Activated CD8-positive, alpha-beta memory T cell treated with anti-CD3 and anti-CD28 coated beads for 36 hours (primary cell): ENCODE data around the gene SIGLEC12. TPM values are rescaled to one million over a fixed set of nuclear protein-coding genes. Genes with fewer than 3 reads are reported as not detected.
"Not testable (repeated sequence)": the region's sequence is repeated elsewhere in the genome, so short reads cannot be mapped to it uniquely, and the experiment has no call there.

ENCODE experiments used
- CTCF ChIA-PET: fragments of 350-600 bp; sonication (Branson Sonifier 250); formaldehyde crosslinking; loops from one replicate; lab custom pipeline; 2021; ENCODE audit warnings: antibody characterized with exemption; lab: Charles Lee
- POLR2A ChIA-PET: fragments of 350-600 bp; sonication (Branson Sonifier 250); formaldehyde crosslinking; loops from one replicate; lab custom pipeline; 2021; ENCODE audit warnings: antibody characterized with exemption; lab: Charles Lee
- total RNA-seq, 2 experiments: library from RNA; stranded (reverse); gene quantifications; one replicate each; pipeline ENCODE4 v1.2.3, GENCODE V29; 2021

The SIGLEC12 gene
- total RNA-seq, 2 experiments from 2014 or later = 1.5 to 1.6 TPM

GRCh38 chr19:51529301-51529700 lies 27.7 kb upstream of the SIGLEC12 start:
- POLR2A ChIA-PET = no interaction called here
- CTCF ChIA-PET = interaction anchor here (0.6 kb wide), 1 partner anchor 182 kb away, joined by 3 read pairs; no protein-coding TSS in a partner anchor

- ChIA-PET POLR2A (no interaction called here), CTCF (interaction anchor here (0.7 to 0.8 kb wide), 2 partner anchors 10 to 11 kb away, joined by 3 read pairs; no protein-coding TSS in a partner anchor)
These were observed 24.1 kb upstream of the SIGLEC12 start for GRCh38 chr19:51525651-51526050.

- CTCF ChIA-PET = interaction anchor here (0.7 kb wide), 1 partner anchor 9 kb away, joined by 3 read pairs; no protein-coding TSS in a partner anchor
- POLR2A ChIA-PET = no interaction called here
These were observed 23.2 kb upstream of the SIGLEC12 start for GRCh38 chr19:51524666-51525264.

GRCh38 chr19:51521781-51522180 lies 20.2 kb upstream of the SIGLEC12 start:
- ChIA-PET POLR2A (no interaction called here), CTCF (interaction anchor here (1.0 kb wide), 1 partner anchor 83 kb away, joined by 3 read pairs; no protein-coding TSS in a partner anchor)

- POLR2A ChIA-PET = no interaction called here
- CTCF ChIA-PET = interaction anchor here (1.0 kb wide), 1 partner anchor 83 kb away, joined by 3 read pairs; no protein-coding TSS in a partner anchor
These were observed 19.8 kb upstream of the SIGLEC12 start for GRCh38 chr19:51521357-51521756.

- ChIA-PET CTCF (no interaction called here), POLR2A (no interaction called here)
These were observed 19.1 kb upstream of the SIGLEC12 start for GRCh38 chr19:51520728-51521127.

- POLR2A ChIA-PET = no interaction called here
- CTCF ChIA-PET = interaction anchor here (0.6 to 5.5 kb wide), 17 partner anchors 10 to 301 kb away, joined by 3 to 32 read pairs (median 4); no protein-coding TSS in a partner anchor
These were observed 13.4 kb upstream of the SIGLEC12 start for GRCh38 chr19:51514866-51515481.

- CTCF ChIA-PET = interaction anchor here (0.7 to 5.5 kb wide), 11 partner anchors 8 to 135 kb away, joined by 3 to 32 read pairs (median 4); no protein-coding TSS in a partner anchor
- POLR2A ChIA-PET = no interaction called here
These were observed 12.4 kb upstream of the SIGLEC12 start for GRCh38 chr19:51513968-51514367.

GRCh38 chr19:51511353-51511752 lies 9.8 kb upstream of the SIGLEC12 start:
- ChIA-PET CTCF (no interaction called here), POLR2A (no interaction called here)

GRCh38 chr19:51509823-51510660 lies 8.4 kb upstream of the SIGLEC12 start:
- ChIA-PET POLR2A (interaction anchor here (0.5 kb wide), 2 partner anchors 77 to 140 kb away, joined by 3 read pairs; no protein-coding TSS in a partner anchor), CTCF (interaction anchor here (0.7 to 1.1 kb wide), 2 partner anchors 37 to 195 kb away, joined by 3 to 4 read pairs; no protein-coding TSS in a partner anchor)

- ChIA-PET POLR2A (no interaction called here), CTCF (no interaction called here)
These were observed 6.6 kb upstream of the SIGLEC12 start for GRCh38 chr19:51508059-51508733.

GRCh38 chr19:51507640-51508058 lies 6.0 kb upstream of the SIGLEC12 start:
- ChIA-PET CTCF (no interaction called here), POLR2A (no interaction called here)

- POLR2A ChIA-PET = no interaction called here
- CTCF ChIA-PET = no interaction called here
These were observed 5.6 kb upstream of the SIGLEC12 start for GRCh38 chr19:51507192-51507591.

- POLR2A ChIA-PET = no interaction called here
- CTCF ChIA-PET = interaction anchor here (1.6 to 2.0 kb wide), 2 partner anchors 8 to 33 kb away, joined by 4 to 5 read pairs; no protein-coding TSS in a partner anchor
These were observed 4.3 kb upstream of the SIGLEC12 start for GRCh38 chr19:51505904-51506303.

GRCh38 chr19:51503896-51504295 lies 2.3 kb upstream of the SIGLEC12 start:
- POLR2A ChIA-PET = no interaction called here
- CTCF ChIA-PET = interaction anchor here (1.5 kb wide), 1 partner anchor 153 kb away, joined by 4 read pairs; no protein-coding TSS in a partner anchor

GRCh38 chr19:51503286-51503817 lies 1.8 kb upstream of the SIGLEC12 start:
- ChIA-PET POLR2A (no interaction called here), CTCF (interaction anchor here (1.5 kb wide), 1 partner anchor 31 kb away, joined by 4 read pairs; no protein-coding TSS in a partner anchor)

GRCh38 chr19:51500931-51501330 lies 669 bp downstream of the SIGLEC12 start:
- CTCF ChIA-PET, POLR2A ChIA-PET: not testable (repeated sequence)

GRCh38 chr19:51497666-51498065 lies 3.9 kb downstream of the SIGLEC12 start:
- CTCF ChIA-PET = interaction anchor here (1.5 kb wide), 1 partner anchor 76 kb away, joined by 4 read pairs; no protein-coding TSS in a partner anchor
- POLR2A ChIA-PET = no interaction called here
